ENCODE measurements around the gene LUZP2.

LUZP2 gene

GRCh38 chr11:24567380-24567779 is 70.5 kb downstream of the LUZP2 start:
- DNase-seq (ENCODE audit: low read depth in 2 of 2) = no peak

GRCh38 chr11:24572376-24572775 is 75.5 kb downstream of the LUZP2 start:
- DNase-seq (ENCODE audit: low read depth in 2 of 2) = no peak

GRCh38 chr11:24574461-24574860 is 77.6 kb downstream of the LUZP2 start:
- no peak for DNase-seq (ENCODE audit: low read depth in 2 of 2)

- no peak for DNase-seq (ENCODE audit: low read depth in 2 of 2)
These were observed 78.5 kb downstream of the LUZP2 start for GRCh38 chr11:24575392-24575791.

GRCh38 chr11:24585192-24585591 is 88.3 kb downstream of the LUZP2 start:
- DNase-seq (ENCODE audit: low read depth in 2 of 2) = no peak

GRCh38 chr11:24587635-24588034 is 90.8 kb downstream of the LUZP2 start:
- no peak for DNase-seq (ENCODE audit: low read depth in 2 of 2)

- DNase-seq (ENCODE audit: low read depth in 2 of 2) = no peak
These were observed 91.2 kb downstream of the LUZP2 start for GRCh38 chr11:24588081-24588480.

GRCh38 chr11:24589064-24589463 is 92.2 kb downstream of the LUZP2 start:
- DNase-seq (ENCODE audit: low read depth in 2 of 2) = no peak

- no peak for DNase-seq (ENCODE audit: low read depth in 2 of 2)
These were observed 94.4 kb downstream of the LUZP2 start for GRCh38 chr11:24591283-24591682.

GRCh38 chr11:24592360-24592759 is 95.5 kb downstream of the LUZP2 start:
- DNase-seq (ENCODE audit: low read depth in 2 of 2) = no peak

- DNase-seq (ENCODE audit: low read depth in 2 of 2) = no peak
These were observed 96.5 kb downstream of the LUZP2 start for GRCh38 chr11:24593332-24593731.

GRCh38 chr11:24594401-24594800 is 97.5 kb downstream of the LUZP2 start:
- no peak for DNase-seq (ENCODE audit: low read depth in 2 of 2)

GRCh38 chr11:24598641-24599040 is 101.8 kb downstream of the LUZP2 start:
- DNase-seq (ENCODE audit: low read depth in 2 of 2) = no peak

GRCh38 chr11:24609192-24610119 is 112.6 kb downstream of the LUZP2 start:
- DNase-seq (ENCODE audit: low read depth in 2 of 2) = no peak

- no peak for DNase-seq (ENCODE audit: low read depth in 2 of 2)
These were observed 118.8 kb downstream of the LUZP2 start for GRCh38 chr11:24615451-24616160.

GRCh38 chr11:24617856-24618255 is 121.0 kb downstream of the LUZP2 start:
- DNase-seq (ENCODE audit: low read depth in 2 of 2) = no peak

- no peak for DNase-seq (ENCODE audit: low read depth in 2 of 2)
These were observed 123.0 kb downstream of the LUZP2 start for GRCh38 chr11:24619900-24620299.

- no peak for DNase-seq (ENCODE audit: low read depth in 2 of 2)
These were observed 125.4 kb downstream of the LUZP2 start for GRCh38 chr11:24622262-24622661.

GRCh38 chr11:24623121-24623520 is 126.3 kb downstream of the LUZP2 start:
- no peak for DNase-seq (ENCODE audit: low read depth in 2 of 2)

- DNase-seq (ENCODE audit: low read depth in 2 of 2) = no peak
These were observed 127.6 kb downstream of the LUZP2 start for GRCh38 chr11:24624432-24624831.

GRCh38 chr11:24625975-24626374 is 129.1 kb downstream of the LUZP2 start:
- DNase-seq (ENCODE audit: low read depth in 2 of 2) = no peak

GRCh38 chr11:24628224-24628776 is 131.4 kb downstream of the LUZP2 start:
- DNase-seq (ENCODE audit: low read depth in 2 of 2) = no peak
